Breast epithelium (tissue), 3 donors: ENCODE results near the gene SERPINA4.

Experiments used
- POLR2A ChIP-seq: fragments of 450-650 bp; IDR thresholded peaks from one replicate; pipeline ENCODE4 v1.6.1; 2016; ENCODE audit warnings: antibody characterized with exemption, mild to moderate bottlenecking, moderate library complexity
- POLR2AphosphoS5 ChIP-seq, 3 donors: sonication (generic); formaldehyde crosslinking; IDR thresholded peaks; one replicate each; pipeline ENCODE4 v1.6.1; 2017; ENCODE audit warnings: antibody characterized with exemption in 3 of 3
- TF ChIP-seq, protein P1 (sequence below), 3 donors: fragments of 450-650 bp; IDR thresholded peaks; one replicate each; pipeline ENCODE4 v1.5.1; 2016 to 2017; ENCODE audit warnings: antibody characterized with exemption in 3 of 3, mild to moderate bottlenecking in 3 of 3, moderate library complexity in 3 of 3

DNA sequence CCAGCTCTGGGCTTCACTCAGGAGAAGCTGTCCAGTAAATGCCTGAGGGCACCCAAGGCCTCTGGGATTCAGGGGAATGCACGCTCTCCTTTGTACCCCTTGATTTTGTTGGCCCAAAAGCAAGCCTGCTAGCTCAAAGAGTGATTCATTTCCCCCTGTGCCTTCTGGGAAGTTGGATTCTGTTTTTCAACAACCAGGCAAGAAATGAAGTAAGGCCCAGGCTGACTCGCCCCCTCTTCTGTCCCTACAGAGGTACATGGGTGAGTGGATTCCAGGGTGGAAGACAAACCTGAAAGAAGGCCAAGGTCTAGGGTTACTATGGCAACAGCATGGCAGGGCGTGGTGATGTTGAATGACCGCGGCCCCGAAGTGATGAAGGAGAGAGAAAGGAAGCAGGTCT lies 10.7 kb downstream of the SERPINA4 start:
- TF ChIP-seq POLR2A (no peak), POLR2AphosphoS5 (IDR thresholded peaks at IDR 0.05) (no peak)
- TF ChIP-seq, protein P1, sequence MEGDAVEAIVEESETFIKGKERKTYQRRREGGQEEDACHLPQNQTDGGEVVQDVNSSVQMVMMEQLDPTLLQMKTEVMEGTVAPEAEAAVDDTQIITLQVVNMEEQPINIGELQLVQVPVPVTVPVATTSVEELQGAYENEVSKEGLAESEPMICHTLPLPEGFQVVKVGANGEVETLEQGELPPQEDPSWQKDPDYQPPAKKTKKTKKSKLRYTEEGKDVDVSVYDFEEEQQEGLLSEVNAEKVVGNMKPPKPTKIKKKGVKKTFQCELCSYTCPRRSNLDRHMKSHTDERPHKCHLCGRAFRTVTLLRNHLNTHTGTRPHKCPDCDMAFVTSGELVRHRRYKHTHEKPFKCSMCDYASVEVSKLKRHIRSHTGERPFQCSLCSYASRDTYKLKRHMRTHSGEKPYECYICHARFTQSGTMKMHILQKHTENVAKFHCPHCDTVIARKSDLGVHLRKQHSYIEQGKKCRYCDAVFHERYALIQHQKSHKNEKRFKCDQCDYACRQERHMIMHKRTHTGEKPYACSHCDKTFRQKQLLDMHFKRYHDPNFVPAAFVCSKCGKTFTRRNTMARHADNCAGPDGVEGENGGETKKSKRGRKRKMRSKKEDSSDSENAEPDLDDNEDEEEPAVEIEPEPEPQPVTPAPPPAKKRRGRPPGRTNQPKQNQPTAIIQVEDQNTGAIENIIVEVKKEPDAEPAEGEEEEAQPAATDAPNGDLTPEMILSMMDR (IDR thresholded peaks at IDR 0.05): no peak
